Neutrophil (primary cell): Measurements from ENCODE around the gene UNC13C.

ENCODE experiments used
- H3K27ac ChIP-seq: fragments of 200-600 bp; sonication (generic); 2 replicates; pipeline ENCODE4 v1.5.1; 2016; ENCODE audit warnings: mild to moderate bottlenecking, moderate library complexity
- H3K27me3 ChIP-seq: fragments of 200-600 bp; sonication (generic); 2 replicates; pipeline ENCODE4 v1.6.0; 2016; ENCODE audit warnings: mild to moderate bottlenecking
- H3K36me3 ChIP-seq: fragments of 200-600 bp; sonication (generic); 2 replicates; pipeline ENCODE4 v1.5.1; 2017
- H3K4me1 ChIP-seq, 2 experiments: fragments of 200-600 bp in 1 of 2; sonication (generic) in 1 of 2; 1 replicate in 1 of 2; 2 replicates in 1 of 2; pipeline versions ENCODE4 v1.5.1 to v1.6.1; 2013 to 2016; ENCODE audit warnings: low read depth in 1 of 2, low read length in 1 of 2, mild to moderate bottlenecking in 1 of 2, moderate library complexity in 1 of 2; ENCODE audit not compliant: control insufficient read depth in 1 of 2, insufficient read depth in 1 of 2
- H3K4me3 ChIP-seq, 2 experiments: fragments of 200-600 bp in 1 of 2; sonication (generic) in 1 of 2; 1 replicate in 1 of 2; 2 replicates in 1 of 2; pipeline ENCODE4 v1.5.1; 2013 to 2016; ENCODE audit warnings: low read depth in 1 of 2, low read length in 1 of 2, mild to moderate bottlenecking in 1 of 2, moderate library complexity in 1 of 2
- H3K9me3 ChIP-seq: fragments of 200-600 bp; sonication (generic); 2 replicates; pipeline ENCODE4 v1.5.1; 2016
- TF ChIP-seq, protein P1 (sequence below): fragments of 200-600 bp; sonication (generic); IDR thresholded peaks from 2 replicates; pipeline ENCODE4 v1.5.1; 2016; ENCODE audit warnings: antibody characterized with exemption

The UNC13C gene

DNA sequence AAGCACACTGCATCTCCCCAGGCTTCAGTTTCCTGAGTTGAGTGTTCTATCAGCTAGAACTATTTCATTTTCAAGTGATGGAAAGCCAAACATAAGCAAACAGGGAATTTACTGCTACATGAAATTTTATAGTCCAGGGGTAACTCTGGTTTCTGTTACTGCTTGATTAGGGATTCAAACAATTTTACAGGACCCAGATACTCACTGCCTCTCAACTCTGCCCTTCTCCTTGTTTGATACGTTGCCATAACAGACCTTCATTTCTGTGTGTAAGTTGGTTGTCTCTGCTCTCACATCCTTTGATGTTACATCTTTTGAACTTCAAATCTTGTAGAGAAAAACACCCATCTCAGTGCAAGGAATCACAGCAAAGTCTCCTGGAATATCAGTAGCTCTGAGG lies 572.7 kb downstream of the UNC13C start:
- Histone ChIP-seq H3K27me3 (no peaks in the 10 kb centered on the region), H3K4me1 (no peaks in the 10 kb centered on the region), H3K4me3 (no peak overlapping the region), H3K36me3 (no peaks in the 10 kb centered on the region), H3K9me3 (no peaks in the 10 kb centered on the region), H3K27ac (no peak overlapping the region)
- TF ChIP-seq, protein P1, sequence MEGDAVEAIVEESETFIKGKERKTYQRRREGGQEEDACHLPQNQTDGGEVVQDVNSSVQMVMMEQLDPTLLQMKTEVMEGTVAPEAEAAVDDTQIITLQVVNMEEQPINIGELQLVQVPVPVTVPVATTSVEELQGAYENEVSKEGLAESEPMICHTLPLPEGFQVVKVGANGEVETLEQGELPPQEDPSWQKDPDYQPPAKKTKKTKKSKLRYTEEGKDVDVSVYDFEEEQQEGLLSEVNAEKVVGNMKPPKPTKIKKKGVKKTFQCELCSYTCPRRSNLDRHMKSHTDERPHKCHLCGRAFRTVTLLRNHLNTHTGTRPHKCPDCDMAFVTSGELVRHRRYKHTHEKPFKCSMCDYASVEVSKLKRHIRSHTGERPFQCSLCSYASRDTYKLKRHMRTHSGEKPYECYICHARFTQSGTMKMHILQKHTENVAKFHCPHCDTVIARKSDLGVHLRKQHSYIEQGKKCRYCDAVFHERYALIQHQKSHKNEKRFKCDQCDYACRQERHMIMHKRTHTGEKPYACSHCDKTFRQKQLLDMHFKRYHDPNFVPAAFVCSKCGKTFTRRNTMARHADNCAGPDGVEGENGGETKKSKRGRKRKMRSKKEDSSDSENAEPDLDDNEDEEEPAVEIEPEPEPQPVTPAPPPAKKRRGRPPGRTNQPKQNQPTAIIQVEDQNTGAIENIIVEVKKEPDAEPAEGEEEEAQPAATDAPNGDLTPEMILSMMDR: no peak

DNA sequence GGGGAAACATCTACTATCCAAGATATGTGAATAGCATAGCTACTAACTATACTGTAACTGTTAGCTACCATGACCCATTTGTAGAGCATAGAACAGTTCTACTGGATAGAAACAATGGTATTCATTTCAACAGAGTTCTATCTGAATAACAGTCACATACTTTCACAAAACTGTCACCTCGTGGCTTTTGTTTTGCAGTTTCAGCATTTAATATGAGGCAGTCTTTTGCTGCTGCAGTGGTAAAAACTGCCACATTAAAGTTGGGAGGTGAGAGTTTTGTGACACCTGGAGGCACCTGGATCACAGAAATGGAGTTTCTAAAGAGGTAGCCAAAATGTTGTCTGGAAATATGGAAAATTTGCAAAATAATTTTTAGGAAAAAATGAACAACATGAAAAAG lies 578.0 kb downstream of the UNC13C start:
- no peaks in the 10 kb centered on the region for H3K9me3 ChIP-seq
- TF ChIP-seq, protein P1: no peak

DNA sequence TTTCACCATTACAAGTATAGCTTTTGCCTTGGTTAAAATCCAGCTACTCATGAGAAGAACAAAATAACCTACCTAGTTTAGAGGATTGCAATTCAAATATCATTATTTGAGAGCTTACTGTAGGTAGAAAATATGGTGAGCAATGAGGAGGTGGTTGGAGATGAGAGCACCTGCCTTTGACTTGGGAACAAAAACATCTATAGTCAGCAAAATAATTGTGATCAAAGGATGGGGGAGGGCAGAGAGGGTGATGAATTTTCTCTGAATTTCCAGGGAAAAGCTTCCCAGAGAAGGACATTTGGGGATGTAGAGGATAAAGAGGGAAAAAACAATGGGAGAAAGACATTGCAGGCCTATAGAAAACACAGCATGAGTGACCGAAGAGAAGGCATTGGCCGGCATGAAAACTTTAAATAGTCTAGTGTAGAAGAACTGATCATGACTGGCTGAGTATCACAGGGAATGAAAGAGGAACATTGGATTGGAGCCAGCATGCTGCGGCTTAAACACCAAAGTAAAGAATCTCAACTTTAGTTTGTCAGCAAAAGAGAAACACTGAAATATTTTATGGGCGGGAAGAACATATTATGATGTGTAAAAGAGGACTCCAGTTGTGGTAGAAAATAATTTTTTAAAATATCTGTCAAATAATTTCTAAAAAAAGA lies 581.3 kb downstream of the UNC13C start:
- no peak overlapping the region for H3K27ac ChIP-seq
- H3K4me3 ChIP-seq: no peak overlapping the region
- TF ChIP-seq, protein P1: no peak
- no peaks in the 10 kb centered on the region for H3K9me3 ChIP-seq
- H3K27me3 ChIP-seq: peaks cover 7% of the 10 kb centered on the region
- H3K36me3 ChIP-seq: no peaks in the 10 kb centered on the region
- no peaks in the 10 kb centered on the region for H3K4me1 ChIP-seq

More for the DNA sequence above, 578.0 kb downstream of the UNC13C start:
- no peak overlapping the region for H3K4me3 ChIP-seq
- H3K27ac ChIP-seq: no peak overlapping the region
- no peaks in the 10 kb centered on the region for H3K4me1 ChIP-seq
- no peaks in the 10 kb centered on the region for H3K36me3 ChIP-seq
- peaks cover 7% of the 10 kb centered on the region for H3K27me3 ChIP-seq

DNA sequence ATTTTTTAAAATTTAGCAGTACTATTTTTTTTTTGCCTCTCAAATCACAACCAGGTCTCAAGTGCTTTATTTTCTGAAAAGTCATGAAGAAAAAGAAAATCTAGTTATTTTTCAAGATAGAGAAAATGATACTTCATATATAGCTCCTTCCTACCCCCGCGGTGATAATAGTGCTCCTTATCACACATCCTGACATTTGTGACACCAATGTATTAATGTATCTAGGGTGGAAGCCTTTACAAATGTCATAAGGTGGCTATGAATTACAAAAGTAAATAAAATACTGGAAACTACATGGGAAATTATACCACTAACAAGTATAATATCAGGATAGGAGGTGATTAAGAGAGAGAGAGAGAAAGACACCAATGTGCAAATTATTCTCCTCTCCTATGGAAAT lies 582.2 kb downstream of the UNC13C start:
- Histone ChIP-seq H3K4me3 (no peak overlapping the region), H3K4me1 (no peaks in the 10 kb centered on the region), H3K27ac (no peak overlapping the region), H3K36me3 (no peaks in the 10 kb centered on the region), H3K27me3 (peaks cover 7% of the 10 kb centered on the region), H3K9me3 (no peaks in the 10 kb centered on the region)
- TF ChIP-seq, protein P1: no peak

DNA sequence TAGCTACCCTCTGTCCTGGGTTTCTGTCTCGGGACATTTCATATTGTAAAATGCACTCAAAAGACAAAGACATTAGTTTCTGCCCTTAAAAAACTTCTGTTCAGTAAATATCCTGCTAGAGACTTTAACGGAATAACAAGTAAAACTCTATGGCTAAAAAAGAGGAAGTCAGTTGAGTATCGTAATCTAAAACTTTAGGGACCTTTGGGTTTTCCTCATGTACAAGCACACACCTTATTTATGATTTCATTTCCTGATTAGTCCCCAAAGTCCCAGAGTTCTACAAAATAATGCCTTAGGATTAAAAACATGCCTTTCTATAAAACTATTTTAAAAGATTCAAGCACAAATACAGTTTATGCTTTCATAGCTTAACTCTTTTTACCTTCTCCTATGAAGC lies 585.9 kb downstream of the UNC13C start:
- H3K36me3 ChIP-seq: no peaks in the 10 kb centered on the region
- TF ChIP-seq, protein P1: no peak
- H3K4me3 ChIP-seq: no peak overlapping the region
- H3K27ac ChIP-seq: no peak overlapping the region
- no peaks in the 10 kb centered on the region for H3K4me1 ChIP-seq
- no peaks in the 10 kb centered on the region for H3K9me3 ChIP-seq
- peaks cover 7% of the 10 kb centered on the region for H3K27me3 ChIP-seq
